ENCODE data around the gene DEFB131A. TPM values are rescaled to one million over a fixed set of nuclear protein-coding genes. Genes with fewer than 3 reads are reported as not detected.
"Not testable (repeated sequence)": the region's sequence is repeated elsewhere in the genome, so short reads cannot be mapped to it uniquely, and the experiment has no call there.

The DEFB131A gene, protein sequence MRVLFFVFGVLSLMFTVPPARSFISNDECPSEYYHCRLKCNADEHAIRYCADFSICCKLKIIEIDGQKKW
- total RNA-seq (2021) = not detected in 2 replicates
- long read RNA-seq = 0 reads

DNA sequence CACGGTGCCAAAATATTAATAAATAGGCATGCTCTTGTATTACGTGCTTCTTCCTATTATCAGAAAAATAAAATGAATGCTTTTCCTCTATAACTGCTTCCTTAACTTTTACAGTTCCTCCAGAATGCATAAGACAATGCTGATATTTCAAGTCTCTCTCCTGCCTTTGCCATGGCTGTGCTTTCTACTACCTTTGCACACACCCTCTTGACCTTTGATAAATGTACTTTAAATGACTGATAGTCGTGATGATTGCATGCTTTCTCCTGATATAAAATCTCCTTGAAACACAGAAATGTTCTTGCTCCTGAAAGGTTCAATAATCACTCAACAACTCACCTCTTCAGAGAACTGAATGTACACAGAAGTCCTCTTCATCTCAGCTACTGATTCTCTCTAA lies at the start of gene DEFB131A:
Gene DEFB131A, plus strand, starts transcription at position 301 of the 400 bp plus-strand sequence. CDS start 120 bp downstream, outside the sequence.
- not testable (repeated sequence) for H3K27me3 ChIP-seq (ENCODE audit: insufficient read depth, low read length); H3K56ac ChIP-seq (ENCODE audit: insufficient read length, low read depth, low read length); H4K8ac ChIP-seq (replicated peaks; ENCODE audit: insufficient read length, low read depth, low read length); DNase-seq; H3K4me3 Mint-ChIP-seq; H3K4me2 ChIP-seq (ENCODE audit: insufficient read depth, insufficient read length, low read length); H3K36me3 Mint-ChIP-seq (ENCODE audit: insufficient read depth in 1 of 3, low read depth in 3 of 3); H2BK20ac ChIP-seq (ENCODE audit: low read depth, low read length, poor library complexity, severe bottlenecking); H2BK15ac ChIP-seq (ENCODE audit: low read depth, low read length); H3K27ac ChIP-seq (ENCODE audit: insufficient read length, low read depth, low read length); H4K91ac ChIP-seq (ENCODE audit: insufficient read length, low read depth, low read length); H4K20me1 ChIP-seq (ENCODE audit: control insufficient read depth, insufficient read depth, insufficient read length); H3K23me2 ChIP-seq (ENCODE audit: insufficient read length, low read depth, low read length, poor library complexity, severe bottlenecking); H3K14ac ChIP-seq (ENCODE audit: insufficient read depth, low read length); H2BK5ac ChIP-seq (ENCODE audit: insufficient read length, low read length); H3K4ac ChIP-seq (ENCODE audit: low read depth, low read length); H2BK120ac ChIP-seq (ENCODE audit: low read depth, low read length, poor library complexity, severe bottlenecking); H3K18ac ChIP-seq (ENCODE audit: insufficient read length, low read depth, low read length); H2AFZ ChIP-seq (ENCODE audit: low read length); H3K4me1 ChIP-seq (ENCODE audit: insufficient read depth, low read length); H2AK5ac ChIP-seq (ENCODE audit: insufficient read length, low read length); H3K9ac ChIP-seq (ENCODE audit: extremely low read depth, insufficient read length, low read length); H3T11ph ChIP-seq (ENCODE audit: low read length); H3K79me1 ChIP-seq (ENCODE audit: insufficient read depth, low read depth, low read length, poor library complexity, severe bottlenecking); H4K5ac ChIP-seq (ENCODE audit: insufficient read length, low read depth, low read length); H2BK12ac ChIP-seq (ENCODE audit: insufficient read length, low read depth, low read length); H3K27ac Mint-ChIP-seq; H3K27me3 Mint-ChIP-seq (ENCODE audit: low read depth); H3K23ac ChIP-seq (ENCODE audit: insufficient read length, low read depth, low read length); H3K9me3 ChIP-seq (ENCODE audit: control insufficient read depth, low read depth, low read length); H3K4me1 Mint-ChIP-seq; H3K79me2 ChIP-seq (ENCODE audit: insufficient read depth, low read length)
- peaks cover 34 to 57% of the 10 kb centered on the region in 2 experiments for H3K9me3 Mint-ChIP-seq
- WGBS (ENCODE audit: extremely low coverage, insufficient read length, low lambda C conversion rate) = no CpG with 5 or more reads among the region's 3 CpGs

DNA sequence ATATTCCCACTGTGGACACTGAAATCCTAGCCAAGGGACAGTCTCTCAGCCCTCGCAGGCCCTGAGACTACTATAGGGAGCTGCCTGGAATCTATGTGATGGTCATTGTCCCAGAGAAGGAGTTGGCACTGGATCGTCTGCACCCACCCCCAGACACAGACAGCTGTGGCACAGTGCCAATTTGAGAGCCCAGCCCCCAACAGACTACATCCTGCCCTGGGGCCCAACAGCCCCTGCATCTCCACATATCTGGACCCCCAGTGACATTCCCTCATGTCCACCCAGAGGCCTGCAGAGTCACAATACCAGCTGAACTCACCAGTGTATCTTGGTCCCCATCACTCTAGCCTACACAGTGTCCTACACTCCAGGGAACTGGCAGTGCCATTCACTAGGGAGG lies 38.4 kb upstream of the DEFB131A start:
- H4K91ac ChIP-seq (ENCODE audit: insufficient read length, low read depth, low read length); H3K27ac ChIP-seq (ENCODE audit: insufficient read length, low read depth, low read length); H3K27me3 Mint-ChIP-seq (ENCODE audit: low read depth); H3K23ac ChIP-seq (ENCODE audit: insufficient read length, low read depth, low read length); H2AK5ac ChIP-seq (ENCODE audit: insufficient read length, low read length); H3K18ac ChIP-seq (ENCODE audit: insufficient read length, low read depth, low read length); H4K8ac ChIP-seq (replicated peaks; ENCODE audit: insufficient read length, low read depth, low read length); H4K5ac ChIP-seq (ENCODE audit: insufficient read length, low read depth, low read length); DNase-seq; H4K20me1 ChIP-seq (ENCODE audit: control insufficient read depth, insufficient read depth, insufficient read length); H3K27ac Mint-ChIP-seq; H3K4ac ChIP-seq (ENCODE audit: low read depth, low read length); H3K79me2 ChIP-seq (ENCODE audit: insufficient read depth, low read length); H2BK20ac ChIP-seq (ENCODE audit: low read depth, low read length, poor library complexity, severe bottlenecking); H3K14ac ChIP-seq (ENCODE audit: insufficient read depth, low read length); H3K23me2 ChIP-seq (ENCODE audit: insufficient read length, low read depth, low read length, poor library complexity, severe bottlenecking); H2BK12ac ChIP-seq (ENCODE audit: insufficient read length, low read depth, low read length); H3K4me3 Mint-ChIP-seq; H2BK120ac ChIP-seq (ENCODE audit: low read depth, low read length, poor library complexity, severe bottlenecking); H3K79me1 ChIP-seq (ENCODE audit: insufficient read depth, low read depth, low read length, poor library complexity, severe bottlenecking); H3K4me1 Mint-ChIP-seq; H3K9me3 ChIP-seq (ENCODE audit: control insufficient read depth, low read depth, low read length); H3K4me1 ChIP-seq (ENCODE audit: insufficient read depth, low read length); H2BK15ac ChIP-seq (ENCODE audit: low read depth, low read length); H2BK5ac ChIP-seq (ENCODE audit: insufficient read length, low read length); H3T11ph ChIP-seq (ENCODE audit: low read length); H3K4me2 ChIP-seq (ENCODE audit: insufficient read depth, insufficient read length, low read length); H2AFZ ChIP-seq (ENCODE audit: low read length); H3K36me3 Mint-ChIP-seq (ENCODE audit: insufficient read depth in 1 of 3, low read depth in 3 of 3); H3K56ac ChIP-seq (ENCODE audit: insufficient read length, low read depth, low read length); H3K27me3 ChIP-seq (ENCODE audit: insufficient read depth, low read length); H3K9ac ChIP-seq (ENCODE audit: extremely low read depth, insufficient read length, low read length): not testable (repeated sequence)
- H3K9me3 Mint-ChIP-seq = peaks cover 42 to 55% of the 10 kb centered on the region in 2 experiments
- WGBS (ENCODE audit: extremely low coverage, insufficient read length, low lambda C conversion rate) = no CpG with 5 or more reads among the region's 2 CpGs
